GM10266 (cell line): ENCODE results near the gene GLIS2.

Source experiments
- DNase-seq: peaks from one replicate; pipeline ENCODE4 v3.0.0; 2012; ENCODE audit errors: extremely low spot score
- CTCF ChIP-seq: IDR thresholded peaks from 2 replicates; pipeline ENCODE4 v1.5.1; 2012; ENCODE audit warnings: mild to moderate bottlenecking, low read depth; ENCODE audit not compliant: control insufficient read depth, insufficient read depth; ENCODE audit errors: missing control alignments

Gene GLIS2

GRCh38 chr16:4381935-4382794, 66.3 kb downstream of the GLIS2 start:
- DNase-seq, result no peak
- TF ChIP-seq CTCF, result no peak

GRCh38 chr16:4382795-4383357, 67.0 kb downstream of the GLIS2 start:
- TF ChIP-seq CTCF, result no peak
- no peak for DNase-seq

- no peak for TF ChIP-seq CTCF
- DNase-seq, result no peak
Measured at GRCh38 chr16:4383591-4384444, 68.0 kb downstream of the GLIS2 start.

GRCh38 chr16:4384509-4384942, 68.7 kb downstream of the GLIS2 start:
- DNase-seq, result no peak
- TF ChIP-seq CTCF, result no peak

- TF ChIP-seq CTCF, result no peak
- no peak for DNase-seq
Measured at GRCh38 chr16:4385066-4385788, 69.4 kb downstream of the GLIS2 start.

- DNase-seq, result no peak
- TF ChIP-seq CTCF, result no peak
Measured at GRCh38 chr16:4385789-4386450, 70.1 kb downstream of the GLIS2 start.
